Adipose tissue (tissue), 3 donors: ENCODE data around the gene CACFD1. TPM values are rescaled to one million over a fixed set of nuclear protein-coding genes. Genes with fewer than 3 reads are reported as not detected.

Experiments
- H3K27ac ChIP-seq: one replicate; pipeline ENCODE4 v1.5.1; 2013; ENCODE audit warnings: low read depth, low read length
- WGBS, 3 donors: extraction: QIAGEN DNeasy Blood & Tissue Kit; methylation state at CpG; one replicate each; pipeline ENCODE4 v1.1.7; 2013; 5-methylcytosine and 5-hydroxymethylcytosine counted together
- polyA plus RNA-seq, 3 donors: library from polyadenylated mRNA; stranded (reverse); fragments of 200-250 nt; gene quantifications; one replicate each; pipeline ENCODE4 v1.2.3, GENCODE V29; 2013
- donor health status: healthy with polysubstance abuse.
- donor health status: Bipolar disorder and iron deficiency.
- donor health status: healthy.

CACFD1 gene
- polyA plus RNA-seq, 3 donors, result 4.0 to 17.3 (median 8.5) TPM

- H3K27ac ChIP-seq, result no peak overlapping the region
- 65 to 76% (median 75%) methylated on average over 7 of the region's 7 CpGs for WGBS, 3 donors
Measured at GRCh38 chr9:133519693-133520092, 59.9 kb downstream of the CACFD1 start.

GRCh38 chr9:133520121-133520835 is 60.5 kb downstream of the CACFD1 start:
- 78 to 93% (median 90%) methylated on average over 24 of the region's 24 CpGs for WGBS, 3 donors
- H3K27ac ChIP-seq, result no peak overlapping the region

Other genes with a start within 250 kb of the CACFD1 start
- 1 to 10 TPM; 1.3 to 1.7 (median 1.5) TPM for gene ABO, start 184.8 kb upstream of the CACFD1 start, polyA plus RNA-seq
- gene SURF6, start 123.8 kb upstream of the CACFD1 start, polyA plus RNA-seq, result 10 to 100 TPM; 14.1 to 21.7 (median 14.1) TPM
- 10 to 100 TPM in 2 of 3 donors, 1 to 10 TPM in 1; 8.6 to 15.9 (median 13.1) TPM for gene MED22, start 111.8 kb upstream of the CACFD1 start, polyA plus RNA-seq
- 1,000 to 10,000 TPM; 2,933 to 4,055 (median 3,432) TPM for gene RPL7A, start 111.8 kb upstream of the CACFD1 start, polyA plus RNA-seq
- 10 to 100 TPM; 63.5 to 95.3 (median 75.0) TPM for gene SURF1, start 103.5 kb upstream of the CACFD1 start, polyA plus RNA-seq
- gene SURF2, start 103.4 kb upstream of the CACFD1 start, polyA plus RNA-seq, result 10 to 100 TPM; 21.9 to 32.1 (median 27.8) TPM
- 100 to 1,000 TPM in 2 of 3 donors, 10 to 100 TPM in 1; 66.1 to 168 (median 123) TPM for gene SURF4, start 83.9 kb upstream of the CACFD1 start, polyA plus RNA-seq
- gene STKLD1, start 83.6 kb upstream of the CACFD1 start, polyA plus RNA-seq, result under 1 TPM; 0.44 to 0.68 (median 0.45) TPM
- gene REXO4, start 42.0 kb upstream of the CACFD1 start, polyA plus RNA-seq, result 10 to 100 TPM; 14.1 to 18.8 (median 14.5) TPM
- 1 to 10 TPM; 2.7 to 4.2 (median 2.7) TPM for gene ADAMTS13, start 37.6 kb upstream of the CACFD1 start, polyA plus RNA-seq
- 10 to 100 TPM in 1 of 3 donors, 1 to 10 TPM in 2; 2.4 to 15.6 (median 2.6) TPM for gene SLC2A6, start 19.1 kb downstream of the CACFD1 start, polyA plus RNA-seq
- gene MYMK, start 65.0 kb downstream of the CACFD1 start, polyA plus RNA-seq, result not detected
- 1 to 10 TPM; 2.0 to 2.7 (median 2.2) TPM for gene ADAMTSL2, start 74.7 kb downstream of the CACFD1 start, polyA plus RNA-seq
- not detected for gene FAM163B, start 149.4 kb downstream of the CACFD1 start, polyA plus RNA-seq
- under 1 TPM in 2 of 3 donors, not detected in 1; 0.01 to 0.05 TPM for gene DBH, start 176.4 kb downstream of the CACFD1 start, polyA plus RNA-seq